ENCODE results near the gene BLNK.

DNA sequence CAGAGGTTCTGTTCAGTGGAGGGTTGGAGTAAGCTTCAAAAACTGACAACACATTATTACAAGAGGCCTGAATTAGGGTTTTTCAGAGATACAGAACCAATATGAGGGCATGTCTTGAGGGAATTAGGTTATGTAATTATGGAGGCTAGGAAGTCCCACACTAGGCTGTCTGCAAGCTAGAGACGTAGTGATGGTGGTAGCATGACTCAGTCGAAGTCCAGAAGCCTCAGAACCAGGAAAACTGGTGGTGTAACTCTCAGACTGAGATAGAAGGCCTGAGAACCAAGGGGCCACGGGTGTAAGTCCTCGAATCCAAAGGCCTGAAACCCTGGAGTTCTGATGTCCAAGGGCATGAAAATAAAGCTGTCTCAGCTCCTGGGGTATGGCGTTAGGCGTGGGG is 105.6 kb downstream of the BLNK start:
- TF ChIP-seq POLR2AphosphoS5 (IDR thresholded peaks at IDR 0.05; ENCODE audit: low read depth, low read length) (no peak), POLR2A (IDR thresholded peaks at IDR 0.05; ENCODE audit: low read depth, low read length) (no peak), SPI1 (IDR thresholded peaks at IDR 0.05; ENCODE audit: low read depth, low read length) (no peak), TAF1 (IDR thresholded peaks at IDR 0.05; ENCODE audit: low read depth, low read length) (no peak), POU2F2 (IDR thresholded peaks at IDR 0.05; ENCODE audit: low read depth, low read length) (no peak), PAX5 (IDR thresholded peaks at IDR 0.05; ENCODE audit: insufficient read depth, low read length, severe bottlenecking) (no peak)

All from GM12891 (cell line).